Type B pancreatic cell (in vitro differentiated cells): Measurements from ENCODE around the gene COX7B2. TPM values are rescaled to one million over a fixed set of nuclear protein-coding genes. Genes with fewer than 3 reads are reported as not detected.

Source experiments
- DNase-seq: peaks from one replicate; pipeline ENCODE4 v3.0.0; 2021; ENCODE audit warnings: mixed read lengths; ENCODE audit not compliant: unreplicated experiment; ENCODE audit errors: extremely low spot score
- H3K27ac Mint-ChIP-seq: 2 replicates; pipeline ENCODE4 v1.8.0; 2021; ENCODE audit warnings: mild to moderate bottlenecking, mixed read lengths
- H3K27me3 Mint-ChIP-seq: 2 replicates; pipeline ENCODE4 v1.8.0; 2021; ENCODE audit warnings: mixed read lengths
- H3K36me3 Mint-ChIP-seq: 2 replicates; pipeline ENCODE4 v1.8.0; 2021; ENCODE audit warnings: mixed read lengths
- H3K4me1 Mint-ChIP-seq: one replicate; pipeline ENCODE4 v1.8.0; 2021; ENCODE audit warnings: mixed read lengths; ENCODE audit not compliant: unreplicated experiment
- H3K4me3 Mint-ChIP-seq: 2 replicates; pipeline ENCODE4 v1.8.0; 2021; ENCODE audit warnings: mild to moderate bottlenecking, mixed read lengths
- H3K9me3 Mint-ChIP-seq: 2 replicates; pipeline ENCODE4 v1.8.0; 2021; ENCODE audit warnings: mixed read lengths
- long read RNA-seq: library from polyadenylated mRNA; unstranded; transcript quantifications from one replicate; pipeline ENCODE4 v2.0.0, GENCODE V29; 2020
- total RNA-seq: library from RNA; stranded (reverse); gene quantifications from 2 replicates; pipeline ENCODE4 v1.2.1, GENCODE V29; 2021; ENCODE audit warnings: low replicate concordance
- TF ChIP-seq, protein P1 (sequence below): fragments of 200-600 bp; sonication (generic); conservative IDR thresholded peaks from 2 replicates; pipeline ENCODE4 v1.5.0; 2021; ENCODE audit warnings: antibody characterized with exemption, mild to moderate bottlenecking

COX7B2 gene, protein sequence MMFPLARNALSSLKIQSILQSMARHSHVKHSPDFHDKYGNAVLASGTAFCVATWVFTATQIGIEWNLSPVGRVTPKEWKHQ
- total RNA-seq = not detected in 2 replicates
- long read RNA-seq = 0 reads

DNA sequence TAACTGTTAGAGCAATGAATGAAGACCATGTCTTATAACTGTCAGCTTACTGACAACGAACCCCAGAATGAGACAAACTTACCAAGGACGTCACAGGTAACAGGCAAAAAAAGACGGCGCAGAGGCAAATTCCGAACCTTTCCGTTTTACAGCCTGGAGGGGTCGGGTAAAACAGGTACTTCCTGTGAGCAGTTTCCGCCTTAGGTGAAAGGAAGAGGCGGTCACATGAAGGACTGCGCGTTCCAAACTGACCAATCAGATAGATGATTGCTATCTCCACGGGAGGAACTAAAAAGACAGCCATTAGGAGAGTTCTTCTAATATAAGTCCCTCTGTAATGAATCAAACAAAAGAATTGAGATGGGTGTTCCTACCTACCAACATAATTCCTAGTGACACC is at the start of gene COX7B2:
Gene COX7B2 (minus strand): TSS at position 168 of the 400 bp plus-strand sequence. CDS start 174,053 bp downstream, outside the sequence.
- TF ChIP-seq, protein P1, sequence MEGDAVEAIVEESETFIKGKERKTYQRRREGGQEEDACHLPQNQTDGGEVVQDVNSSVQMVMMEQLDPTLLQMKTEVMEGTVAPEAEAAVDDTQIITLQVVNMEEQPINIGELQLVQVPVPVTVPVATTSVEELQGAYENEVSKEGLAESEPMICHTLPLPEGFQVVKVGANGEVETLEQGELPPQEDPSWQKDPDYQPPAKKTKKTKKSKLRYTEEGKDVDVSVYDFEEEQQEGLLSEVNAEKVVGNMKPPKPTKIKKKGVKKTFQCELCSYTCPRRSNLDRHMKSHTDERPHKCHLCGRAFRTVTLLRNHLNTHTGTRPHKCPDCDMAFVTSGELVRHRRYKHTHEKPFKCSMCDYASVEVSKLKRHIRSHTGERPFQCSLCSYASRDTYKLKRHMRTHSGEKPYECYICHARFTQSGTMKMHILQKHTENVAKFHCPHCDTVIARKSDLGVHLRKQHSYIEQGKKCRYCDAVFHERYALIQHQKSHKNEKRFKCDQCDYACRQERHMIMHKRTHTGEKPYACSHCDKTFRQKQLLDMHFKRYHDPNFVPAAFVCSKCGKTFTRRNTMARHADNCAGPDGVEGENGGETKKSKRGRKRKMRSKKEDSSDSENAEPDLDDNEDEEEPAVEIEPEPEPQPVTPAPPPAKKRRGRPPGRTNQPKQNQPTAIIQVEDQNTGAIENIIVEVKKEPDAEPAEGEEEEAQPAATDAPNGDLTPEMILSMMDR = no peak
- DNase-seq = no peak
- Mint-ChIP-seq H3K9me3 (peaks cover 5% of the 10 kb centered on the region), H3K27me3 (peaks cover 3% of the 10 kb centered on the region), H3K36me3 (no peaks in the 10 kb centered on the region), H3K4me1 (no peaks in the 10 kb centered on the region), H3K27ac (no peak within 1 kb of the TSS), H3K4me3 (no peak within 1 kb of the TSS)

DNA sequence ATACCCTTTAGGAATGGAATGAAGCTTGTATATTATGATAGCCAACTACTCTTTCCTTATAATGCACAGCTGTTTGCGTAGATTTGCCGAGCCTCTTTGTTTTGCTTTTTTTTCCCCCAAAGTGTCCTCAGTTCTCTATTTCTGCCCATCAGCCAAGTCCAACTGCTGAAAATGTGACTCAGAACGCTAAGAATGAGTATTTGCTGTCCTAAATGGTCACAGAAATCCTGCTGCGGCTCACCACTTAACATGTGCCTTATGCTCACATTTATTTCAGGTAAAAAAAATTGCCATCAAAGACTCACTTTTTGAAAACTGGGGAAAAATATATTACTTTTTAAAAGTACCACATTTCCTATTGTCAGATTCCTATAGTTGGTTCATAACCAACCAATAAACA is 47.4 kb upstream of the COX7B2 start:
- Mint-ChIP-seq H3K9me3 (no peaks in the 10 kb centered on the region), H3K4me3 (no peak overlapping the region), H3K36me3 (no peaks in the 10 kb centered on the region), H3K4me1 (no peaks in the 10 kb centered on the region), H3K27me3 (peaks cover 4% of the 10 kb centered on the region), H3K27ac (no peak overlapping the region)
- no peak for DNase-seq
- TF ChIP-seq, protein P1 = no peak

DNA sequence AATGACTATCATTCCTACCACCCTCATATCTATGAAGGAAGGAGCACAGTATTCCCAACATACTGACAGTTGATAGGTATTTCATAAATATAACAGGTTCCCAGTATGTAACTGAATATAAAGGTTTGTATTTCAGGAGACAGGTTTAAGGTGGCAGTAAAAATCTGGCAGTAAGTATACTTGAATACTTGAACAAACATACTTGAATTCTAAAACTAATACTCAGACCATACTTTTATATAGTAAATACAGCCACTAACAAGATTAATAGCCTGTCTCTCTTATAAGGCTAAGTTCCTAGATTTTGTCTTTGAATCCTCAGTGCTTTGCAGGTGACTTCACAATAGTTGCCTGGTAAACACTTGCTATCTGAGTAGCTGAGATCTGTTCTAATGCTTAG is 46.6 kb upstream of the COX7B2 start:
- Mint-ChIP-seq H3K4me3 (no peak overlapping the region), H3K27me3 (peaks cover 4% of the 10 kb centered on the region), H3K36me3 (no peaks in the 10 kb centered on the region), H3K9me3 (no peaks in the 10 kb centered on the region), H3K4me1 (no peaks in the 10 kb centered on the region), H3K27ac (no peak overlapping the region)
- TF ChIP-seq, protein P1 = no peak
- DNase-seq = no peak

DNA sequence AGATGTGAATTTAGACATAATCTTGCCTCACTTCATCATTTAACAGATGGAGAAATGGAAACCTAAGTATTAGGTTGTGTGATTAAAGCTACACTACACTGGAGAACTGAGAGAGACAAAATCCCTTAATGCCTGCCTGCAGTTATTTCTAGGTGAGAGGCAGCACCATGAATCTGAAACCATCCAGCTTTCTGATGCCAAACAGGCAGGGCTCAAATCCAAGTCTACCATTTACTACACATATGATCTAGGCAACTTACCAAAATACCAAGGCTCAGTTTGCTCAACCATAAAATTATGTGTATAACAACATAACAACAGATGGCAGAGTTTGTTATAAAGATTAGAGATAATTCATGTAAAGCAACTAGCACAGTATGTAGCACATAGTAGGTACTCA is 45.6 kb upstream of the COX7B2 start:
- peaks cover 4% of the 10 kb centered on the region for H3K27me3 Mint-ChIP-seq
- no peaks in the 10 kb centered on the region for H3K4me1 Mint-ChIP-seq
- TF ChIP-seq, protein P1 = no peak
- no peak for DNase-seq
- H3K27ac Mint-ChIP-seq = no peak overlapping the region
- H3K9me3 Mint-ChIP-seq = no peaks in the 10 kb centered on the region
- H3K4me3 Mint-ChIP-seq = no peak overlapping the region
- no peaks in the 10 kb centered on the region for H3K36me3 Mint-ChIP-seq

DNA sequence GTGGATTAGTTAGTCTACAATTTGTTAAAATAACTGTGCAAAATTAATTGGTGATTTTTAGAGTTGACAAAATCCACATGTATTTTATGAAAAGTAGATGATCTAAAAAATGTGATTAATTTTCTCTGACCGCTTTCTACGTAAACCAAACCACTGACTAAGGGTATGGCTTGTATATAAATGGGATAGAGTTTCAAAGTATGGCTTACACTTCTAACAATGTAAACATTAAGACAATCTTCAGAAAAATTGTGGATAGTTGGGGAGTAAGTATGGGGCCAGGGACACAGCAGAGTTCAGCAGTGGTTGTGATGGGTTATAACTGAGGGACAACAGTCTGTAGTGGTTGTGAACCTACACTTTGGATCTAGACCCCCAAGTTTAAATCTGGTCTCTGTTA is 44.5 kb upstream of the COX7B2 start:
- Mint-ChIP-seq H3K27ac (no peak overlapping the region), H3K27me3 (peaks cover 2% of the 10 kb centered on the region), H3K4me3 (no peak overlapping the region), H3K9me3 (no peaks in the 10 kb centered on the region), H3K4me1 (no peaks in the 10 kb centered on the region), H3K36me3 (no peaks in the 10 kb centered on the region)
- TF ChIP-seq, protein P1 = no peak
- DNase-seq = no peak

DNA sequence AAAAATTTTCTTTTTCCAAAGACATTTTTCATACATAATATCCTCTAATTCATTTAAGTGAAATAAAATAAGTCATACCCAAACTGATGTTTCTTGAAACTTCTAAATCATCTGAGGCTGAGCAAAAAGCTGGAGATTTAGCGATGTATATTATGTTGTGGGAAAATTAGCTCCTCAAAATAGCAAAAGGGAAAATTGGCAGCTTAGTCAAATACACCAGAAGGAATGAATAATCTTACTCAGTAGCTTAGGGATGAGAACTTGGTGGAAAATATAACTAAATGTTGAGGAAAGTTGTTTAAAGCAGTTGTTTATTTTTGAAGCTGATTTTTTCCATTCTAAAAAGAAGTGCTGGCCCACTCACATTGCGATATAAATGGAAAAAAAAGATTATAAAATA is 43.4 kb upstream of the COX7B2 start:
- DNase-seq = no peak
- Mint-ChIP-seq H3K27me3 (no peaks in the 10 kb centered on the region), H3K4me3 (no peak overlapping the region), H3K27ac (no peak overlapping the region), H3K4me1 (no peaks in the 10 kb centered on the region), H3K9me3 (no peaks in the 10 kb centered on the region), H3K36me3 (no peaks in the 10 kb centered on the region)
- TF ChIP-seq, protein P1 = no peak
